ENCODE results near the gene DNM3.

The DNM3 gene

GRCh38 chr1:172324761-172325160 is 483.5 kb downstream of the DNM3 start:
- Histone ChIP-seq H3K4me3 (ENCODE audit: low read depth, low read length) (no peak overlapping the region), H3K27me3 (ENCODE audit: control insufficient read depth, insufficient read depth, low read length) (no peaks in the 10 kb centered on the region), H3K4me1 (ENCODE audit: control insufficient read depth, insufficient read depth, low read length) (peaks cover 9% of the 10 kb centered on the region), H3K9ac (ENCODE audit: low read length) (no peak overlapping the region), H3K9me3 (ENCODE audit: control insufficient read depth, insufficient read depth, low read depth, low read length) (0 out of 2 replicates have a peak, but pooled peaks cover 2% of the 10 kb centered on the region), H3K27ac (ENCODE audit: low read depth, low read length) (no peak overlapping the region), H3K36me3 (ENCODE audit: control insufficient read depth, insufficient read depth, low read length) (no peaks in the 10 kb centered on the region)

DNA sequence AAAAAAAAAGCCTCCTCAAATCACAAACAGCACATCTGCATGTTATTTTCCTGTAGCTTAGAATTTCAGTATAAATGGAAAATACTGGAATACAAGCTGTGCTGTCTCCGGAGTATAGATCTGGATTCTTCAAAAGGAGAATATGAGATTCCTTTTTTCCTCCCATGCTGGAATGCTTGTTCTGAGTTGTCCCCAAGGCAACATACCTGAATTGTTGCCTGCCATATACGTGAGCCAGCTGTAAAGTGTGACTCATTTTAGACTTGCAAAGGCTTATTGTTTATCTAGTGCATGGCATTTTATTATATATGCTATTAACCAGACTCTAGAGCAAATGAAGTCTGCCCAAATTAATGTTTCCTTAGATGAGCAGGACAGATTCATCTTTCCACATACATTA is 484.2 kb downstream of the DNM3 start:
- H3K4me1 ChIP-seq (ENCODE audit: control insufficient read depth, insufficient read depth, low read length) = peaks cover 9% of the 10 kb centered on the region
- H3K9ac ChIP-seq (ENCODE audit: low read length) = no peak overlapping the region
- no peak overlapping the region for H3K27ac ChIP-seq (ENCODE audit: low read depth, low read length)
- H3K27me3 ChIP-seq (ENCODE audit: control insufficient read depth, insufficient read depth, low read length) = no peaks in the 10 kb centered on the region
- H3K36me3 ChIP-seq (ENCODE audit: control insufficient read depth, insufficient read depth, low read length) = no peaks in the 10 kb centered on the region
- no peak overlapping the region for H3K4me3 ChIP-seq (ENCODE audit: low read depth, low read length)
- H3K9me3 ChIP-seq (ENCODE audit: control insufficient read depth, insufficient read depth, low read depth, low read length) = 0 out of 2 replicates have a peak, but pooled peaks cover 2% of the 10 kb centered on the region

GRCh38 chr1:172326136-172326535 is 484.8 kb downstream of the DNM3 start:
- H3K27me3 ChIP-seq (ENCODE audit: control insufficient read depth, insufficient read depth, low read length) = no peaks in the 10 kb centered on the region
- H3K4me1 ChIP-seq (ENCODE audit: control insufficient read depth, insufficient read depth, low read length) = peaks cover 9% of the 10 kb centered on the region
- no peaks in the 10 kb centered on the region for H3K36me3 ChIP-seq (ENCODE audit: control insufficient read depth, insufficient read depth, low read length)
- H3K9me3 ChIP-seq (ENCODE audit: control insufficient read depth, insufficient read depth, low read depth, low read length) = 0 out of 2 replicates have a peak, but pooled peaks cover 2% of the 10 kb centered on the region
- no peak overlapping the region for H3K27ac ChIP-seq (ENCODE audit: low read depth, low read length)
- no peak overlapping the region for H3K4me3 ChIP-seq (ENCODE audit: low read depth, low read length)
- no peak overlapping the region for H3K9ac ChIP-seq (ENCODE audit: low read length)

- no peak overlapping the region for H3K9ac ChIP-seq (ENCODE audit: low read length)
- H3K9me3 ChIP-seq (ENCODE audit: control insufficient read depth, insufficient read depth, low read depth, low read length) = 0 out of 2 replicates have a peak, but pooled peaks cover 2% of the 10 kb centered on the region
- no peaks in the 10 kb centered on the region for H3K27me3 ChIP-seq (ENCODE audit: control insufficient read depth, insufficient read depth, low read length)
- H3K36me3 ChIP-seq (ENCODE audit: control insufficient read depth, insufficient read depth, low read length) = no peaks in the 10 kb centered on the region
- H3K4me3 ChIP-seq (ENCODE audit: low read depth, low read length) = no peak overlapping the region
- H3K4me1 ChIP-seq (ENCODE audit: control insufficient read depth, insufficient read depth, low read length) = no peaks in the 10 kb centered on the region; the same call in 1 of the 2 replicates
- H3K27ac ChIP-seq (ENCODE audit: low read depth, low read length) = no peak overlapping the region
These were observed 487.0 kb downstream of the DNM3 start for GRCh38 chr1:172328266-172328665.

- Histone ChIP-seq H3K4me3 (ENCODE audit: low read depth, low read length) (no peak overlapping the region), H3K36me3 (ENCODE audit: control insufficient read depth, insufficient read depth, low read length) (no peaks in the 10 kb centered on the region), H3K9me3 (ENCODE audit: control insufficient read depth, insufficient read depth, low read depth, low read length) (0 out of 2 replicates have a peak, but pooled peaks cover 2% of the 10 kb centered on the region), H3K9ac (ENCODE audit: low read length) (no peak overlapping the region), H3K27ac (ENCODE audit: low read depth, low read length) (no peak overlapping the region), H3K27me3 (ENCODE audit: control insufficient read depth, insufficient read depth, low read length) (no peaks in the 10 kb centered on the region), H3K4me1 (ENCODE audit: control insufficient read depth, insufficient read depth, low read length) (no peaks in the 10 kb centered on the region)
These were observed 490.9 kb downstream of the DNM3 start for GRCh38 chr1:172332230-172332629.

DNA sequence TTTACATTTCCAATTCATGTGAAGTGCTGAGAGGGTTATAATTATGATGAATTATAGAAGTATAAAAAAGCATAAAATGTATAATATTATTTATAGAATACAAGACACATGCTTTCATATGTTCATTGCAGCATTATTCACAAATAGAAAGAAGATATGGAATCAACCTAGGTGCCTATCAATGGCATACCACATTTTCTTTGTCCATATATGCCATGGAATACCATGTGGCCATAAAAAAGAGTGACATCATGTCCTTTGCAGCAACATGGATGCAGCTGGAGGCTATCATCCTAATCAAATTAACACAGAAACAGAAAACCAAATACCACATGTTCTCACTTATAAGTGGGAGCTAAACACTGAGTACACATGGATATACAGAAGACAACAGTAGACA is 494.1 kb downstream of the DNM3 start:
- Histone ChIP-seq H3K27me3 (ENCODE audit: control insufficient read depth, insufficient read depth, low read length) (no peaks in the 10 kb centered on the region), H3K4me3 (ENCODE audit: low read depth, low read length) (no peak overlapping the region), H3K36me3 (ENCODE audit: control insufficient read depth, insufficient read depth, low read length) (no peaks in the 10 kb centered on the region), H3K27ac (ENCODE audit: low read depth, low read length) (no peak overlapping the region), H3K9ac (ENCODE audit: low read length) (no peak overlapping the region), H3K9me3 (ENCODE audit: control insufficient read depth, insufficient read depth, low read depth, low read length) (no peaks in the 10 kb centered on the region), H3K4me1 (ENCODE audit: control insufficient read depth, insufficient read depth, low read length) (no peaks in the 10 kb centered on the region)

DNA sequence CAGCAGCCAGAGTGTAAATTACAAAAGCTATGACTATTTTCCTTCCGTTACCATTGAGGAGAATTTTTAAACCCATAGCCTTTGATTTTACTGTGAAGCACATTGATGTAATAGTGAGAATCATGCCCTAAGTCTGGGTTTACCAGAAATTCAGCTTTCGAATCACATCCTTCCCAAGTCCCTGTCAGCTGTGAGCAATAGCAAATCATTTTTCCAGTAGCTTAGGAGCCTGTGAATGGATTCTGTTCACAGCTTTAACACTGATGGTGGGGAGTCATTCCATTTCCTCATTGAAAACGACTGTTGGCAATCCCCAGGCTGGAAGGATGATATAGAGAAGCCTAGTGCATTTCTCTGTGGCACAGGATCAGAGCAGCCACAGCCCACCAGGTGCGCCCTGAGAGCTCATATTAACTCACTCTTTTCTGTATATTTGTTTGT is 497.0 kb downstream of the DNM3 start:
- no peaks in the 10 kb centered on the region for H3K27me3 ChIP-seq (ENCODE audit: control insufficient read depth, insufficient read depth, low read length)
- peaks cover 9% of the 10 kb centered on the region for H3K4me1 ChIP-seq (ENCODE audit: control insufficient read depth, insufficient read depth, low read length)
- no peaks in the 10 kb centered on the region for H3K36me3 ChIP-seq (ENCODE audit: control insufficient read depth, insufficient read depth, low read length)
- no peaks in the 10 kb centered on the region for H3K9me3 ChIP-seq (ENCODE audit: control insufficient read depth, insufficient read depth, low read depth, low read length)
- H3K9ac ChIP-seq (ENCODE audit: low read length) = no peak overlapping the region
- no peak overlapping the region for H3K27ac ChIP-seq (ENCODE audit: low read depth, low read length)
- H3K4me3 ChIP-seq (ENCODE audit: low read depth, low read length) = no peak overlapping the region

GRCh38 chr1:172339842-172340241 is 498.5 kb downstream of the DNM3 start:
- Histone ChIP-seq H3K36me3 (ENCODE audit: control insufficient read depth, insufficient read depth, low read length) (no peaks in the 10 kb centered on the region), H3K4me1 (ENCODE audit: control insufficient read depth, insufficient read depth, low read length) (peaks cover 20% of the 10 kb centered on the region), H3K27ac (ENCODE audit: low read depth, low read length) (no peak overlapping the region), H3K27me3 (ENCODE audit: control insufficient read depth, insufficient read depth, low read length) (no peaks in the 10 kb centered on the region), H3K9ac (ENCODE audit: low read length) (no peak overlapping the region), H3K4me3 (ENCODE audit: low read depth, low read length) (no peak overlapping the region), H3K9me3 (ENCODE audit: control insufficient read depth, insufficient read depth, low read depth, low read length) (no peaks in the 10 kb centered on the region)

GRCh38 chr1:172340520-172340919 is 499.2 kb downstream of the DNM3 start:
- Histone ChIP-seq H3K4me3 (ENCODE audit: low read depth, low read length) (no peak overlapping the region), H3K9ac (ENCODE audit: low read length) (no peak overlapping the region), H3K9me3 (ENCODE audit: control insufficient read depth, insufficient read depth, low read depth, low read length) (no peaks in the 10 kb centered on the region), H3K27ac (ENCODE audit: low read depth, low read length) (no peak overlapping the region), H3K27me3 (ENCODE audit: control insufficient read depth, insufficient read depth, low read length) (no peaks in the 10 kb centered on the region), H3K36me3 (ENCODE audit: control insufficient read depth, insufficient read depth, low read length) (no peaks in the 10 kb centered on the region), H3K4me1 (ENCODE audit: control insufficient read depth, insufficient read depth, low read length) (peaks cover 20% of the 10 kb centered on the region)

DNA sequence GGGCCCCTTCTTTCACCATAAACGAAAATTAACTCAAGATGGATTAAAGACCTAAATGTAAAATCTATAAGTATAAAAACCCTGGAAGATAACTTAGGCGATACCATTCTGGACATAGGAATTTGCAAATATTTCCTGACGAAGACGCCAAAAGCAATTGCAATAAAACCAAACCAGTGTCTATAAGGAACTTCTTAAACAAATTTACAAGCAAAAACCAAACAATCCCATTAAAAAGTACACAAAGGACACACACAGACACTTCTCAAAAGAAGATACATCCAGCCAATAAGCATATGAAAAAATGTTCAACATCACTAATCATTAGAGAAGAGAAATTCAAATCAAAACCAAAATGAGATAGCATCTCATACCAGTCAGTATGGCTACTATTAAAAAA is 500.4 kb downstream of the DNM3 start:
- H3K4me1 ChIP-seq (ENCODE audit: control insufficient read depth, insufficient read depth, low read length) = peaks cover 20% of the 10 kb centered on the region
- no peak overlapping the region for H3K4me3 ChIP-seq (ENCODE audit: low read depth, low read length)
- no peaks in the 10 kb centered on the region for H3K27me3 ChIP-seq (ENCODE audit: control insufficient read depth, insufficient read depth, low read length)
- H3K9ac ChIP-seq (ENCODE audit: low read length) = no peak overlapping the region
- H3K36me3 ChIP-seq (ENCODE audit: control insufficient read depth, insufficient read depth, low read length) = no peaks in the 10 kb centered on the region
- H3K9me3 ChIP-seq (ENCODE audit: control insufficient read depth, insufficient read depth, low read depth, low read length) = peaks cover 4% of the 10 kb centered on the region; the same call in 1 of the 2 replicates
- no peak overlapping the region for H3K27ac ChIP-seq (ENCODE audit: low read depth, low read length)

- no peaks in the 10 kb centered on the region for H3K36me3 ChIP-seq (ENCODE audit: control insufficient read depth, insufficient read depth, low read length)
- peaks cover 11% of the 10 kb centered on the region; the same call in 1 of the 2 replicates for H3K9me3 ChIP-seq (ENCODE audit: control insufficient read depth, insufficient read depth, low read depth, low read length)
- H3K27ac ChIP-seq (ENCODE audit: low read depth, low read length) = no peak overlapping the region
- H3K9ac ChIP-seq (ENCODE audit: low read length) = no peak overlapping the region
- no peaks in the 10 kb centered on the region for H3K27me3 ChIP-seq (ENCODE audit: control insufficient read depth, insufficient read depth, low read length)
- H3K4me1 ChIP-seq (ENCODE audit: control insufficient read depth, insufficient read depth, low read length) = peaks cover 20% of the 10 kb centered on the region
- H3K4me3 ChIP-seq (ENCODE audit: low read depth, low read length) = no peak overlapping the region
These were observed 501.4 kb downstream of the DNM3 start for GRCh38 chr1:172342584-172343239.

All from HUES6 (cell line).